GM19240 (cell line): ENCODE data around the gene ADAR.
"Not testable (repeated sequence)": the region's sequence is repeated elsewhere in the genome, so short reads cannot be mapped to it uniquely, and the experiment has no call there.

Experiments used
- DNase-seq: peaks from one replicate; pipeline ENCODE4 v3.0.0; 2011; ENCODE audit warnings: low spot score; ENCODE audit not compliant: insufficient read length

The ADAR gene, protein sequence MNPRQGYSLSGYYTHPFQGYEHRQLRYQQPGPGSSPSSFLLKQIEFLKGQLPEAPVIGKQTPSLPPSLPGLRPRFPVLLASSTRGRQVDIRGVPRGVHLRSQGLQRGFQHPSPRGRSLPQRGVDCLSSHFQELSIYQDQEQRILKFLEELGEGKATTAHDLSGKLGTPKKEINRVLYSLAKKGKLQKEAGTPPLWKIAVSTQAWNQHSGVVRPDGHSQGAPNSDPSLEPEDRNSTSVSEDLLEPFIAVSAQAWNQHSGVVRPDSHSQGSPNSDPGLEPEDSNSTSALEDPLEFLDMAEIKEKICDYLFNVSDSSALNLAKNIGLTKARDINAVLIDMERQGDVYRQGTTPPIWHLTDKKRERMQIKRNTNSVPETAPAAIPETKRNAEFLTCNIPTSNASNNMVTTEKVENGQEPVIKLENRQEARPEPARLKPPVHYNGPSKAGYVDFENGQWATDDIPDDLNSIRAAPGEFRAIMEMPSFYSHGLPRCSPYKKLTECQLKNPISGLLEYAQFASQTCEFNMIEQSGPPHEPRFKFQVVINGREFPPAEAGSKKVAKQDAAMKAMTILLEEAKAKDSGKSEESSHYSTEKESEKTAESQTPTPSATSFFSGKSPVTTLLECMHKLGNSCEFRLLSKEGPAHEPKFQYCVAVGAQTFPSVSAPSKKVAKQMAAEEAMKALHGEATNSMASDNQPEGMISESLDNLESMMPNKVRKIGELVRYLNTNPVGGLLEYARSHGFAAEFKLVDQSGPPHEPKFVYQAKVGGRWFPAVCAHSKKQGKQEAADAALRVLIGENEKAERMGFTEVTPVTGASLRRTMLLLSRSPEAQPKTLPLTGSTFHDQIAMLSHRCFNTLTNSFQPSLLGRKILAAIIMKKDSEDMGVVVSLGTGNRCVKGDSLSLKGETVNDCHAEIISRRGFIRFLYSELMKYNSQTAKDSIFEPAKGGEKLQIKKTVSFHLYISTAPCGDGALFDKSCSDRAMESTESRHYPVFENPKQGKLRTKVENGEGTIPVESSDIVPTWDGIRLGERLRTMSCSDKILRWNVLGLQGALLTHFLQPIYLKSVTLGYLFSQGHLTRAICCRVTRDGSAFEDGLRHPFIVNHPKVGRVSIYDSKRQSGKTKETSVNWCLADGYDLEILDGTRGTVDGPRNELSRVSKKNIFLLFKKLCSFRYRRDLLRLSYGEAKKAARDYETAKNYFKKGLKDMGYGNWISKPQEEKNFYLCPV

DNA sequence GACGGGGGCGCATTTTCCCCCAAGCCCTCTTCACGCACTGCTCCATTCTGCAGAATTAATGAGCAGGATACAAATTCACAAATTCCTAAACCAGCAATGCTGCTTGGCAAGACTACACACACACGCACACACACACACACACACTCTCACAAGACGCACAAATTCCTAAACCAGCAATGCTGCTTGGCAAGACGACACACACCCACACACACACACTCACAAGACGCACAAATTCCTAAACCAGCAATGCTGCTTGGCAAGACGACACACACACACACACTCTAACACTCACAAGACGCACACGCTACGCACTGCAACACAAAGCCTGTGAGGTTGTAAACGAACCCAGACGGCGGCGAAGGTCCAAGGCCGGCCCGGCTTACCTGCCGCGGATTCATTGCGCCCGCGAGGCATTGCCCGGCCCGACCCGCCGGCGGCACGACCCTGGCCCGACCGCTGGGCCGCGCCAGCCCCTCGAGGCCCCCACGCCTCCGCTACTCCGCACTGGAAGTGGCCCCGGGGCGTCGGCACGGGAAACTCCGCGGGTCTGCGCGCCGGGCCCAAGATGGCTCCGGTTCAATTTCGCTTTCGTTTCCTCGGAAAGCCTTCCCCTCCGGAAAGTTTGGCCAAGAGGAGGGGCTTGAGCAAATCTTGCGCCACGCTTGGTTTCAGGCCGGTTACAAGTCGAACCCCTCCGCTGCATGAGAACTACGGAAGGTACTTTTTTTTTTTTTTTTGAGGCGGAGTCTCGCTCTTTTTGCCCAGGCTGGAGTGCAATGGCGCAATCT lies at the start of gene ADAR:
TSS of gene ADAR (minus strand) at position 578 of the 788 bp plus-strand sequence. CDS start at position 398, 180 bp downstream.
- DNase-seq, result peak; percentile 67

DNA sequence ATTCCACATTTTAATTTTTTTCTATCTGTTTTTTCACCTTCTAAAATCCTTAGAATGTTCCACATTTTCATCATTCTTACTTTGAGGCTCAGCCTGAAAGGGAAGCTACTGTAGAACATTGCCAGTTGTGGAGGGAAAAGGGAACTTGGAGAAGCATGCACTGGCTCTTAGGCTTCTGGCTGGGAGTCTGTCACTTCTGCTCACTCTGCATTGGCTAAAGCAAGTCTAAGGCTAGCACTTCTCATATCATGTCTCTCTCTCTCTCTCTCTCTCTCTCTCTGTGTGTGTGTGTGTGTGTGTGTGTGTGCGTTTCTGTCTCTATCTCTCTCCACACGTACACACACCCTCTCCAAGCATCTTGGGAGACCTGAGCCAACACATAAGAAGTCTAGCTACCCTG lies 49.6 kb upstream of the ADAR start:
- DNase-seq, result no peak

DNA sequence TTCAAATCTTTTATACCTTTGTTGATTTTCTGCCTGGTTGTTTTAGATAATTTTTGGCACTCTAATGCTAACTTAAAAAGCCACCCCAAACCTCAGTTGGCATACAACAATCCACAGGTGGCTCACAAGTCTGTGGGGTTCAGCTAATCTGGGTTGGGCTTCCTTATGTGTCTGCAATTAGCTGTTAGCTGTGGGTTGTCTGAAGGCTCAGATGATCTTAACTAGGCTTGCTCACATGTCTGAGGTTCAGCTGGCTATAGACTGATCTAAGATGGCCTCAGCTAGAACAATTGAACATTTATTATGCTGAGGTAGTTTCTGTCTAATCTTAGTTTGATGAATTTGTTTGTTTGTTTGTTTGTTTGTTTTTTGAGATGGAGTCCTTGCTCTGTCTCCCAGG lies 44.9 kb upstream of the ADAR start:
- no peak for DNase-seq

DNA sequence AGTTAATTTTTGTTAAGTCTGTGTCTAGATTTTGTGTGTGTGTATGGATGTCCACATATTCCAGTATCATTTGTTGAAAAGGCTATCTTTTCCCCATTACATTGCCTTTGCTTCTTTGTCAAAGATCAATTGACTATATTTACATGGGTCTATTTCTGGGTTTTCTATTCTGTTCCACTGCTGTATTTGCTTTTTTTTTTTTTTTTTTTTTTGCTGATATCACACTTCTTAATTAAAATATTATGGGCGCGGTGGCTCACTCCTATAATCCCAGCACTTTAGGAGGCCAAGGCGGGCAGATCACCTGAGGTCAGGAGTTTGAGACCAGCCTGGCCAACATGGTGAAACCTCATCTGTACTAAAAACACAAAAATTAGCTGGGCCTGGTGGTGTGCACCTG lies 36.7 kb upstream of the ADAR start:
- DNase-seq, result not testable (repeated sequence)

DNA sequence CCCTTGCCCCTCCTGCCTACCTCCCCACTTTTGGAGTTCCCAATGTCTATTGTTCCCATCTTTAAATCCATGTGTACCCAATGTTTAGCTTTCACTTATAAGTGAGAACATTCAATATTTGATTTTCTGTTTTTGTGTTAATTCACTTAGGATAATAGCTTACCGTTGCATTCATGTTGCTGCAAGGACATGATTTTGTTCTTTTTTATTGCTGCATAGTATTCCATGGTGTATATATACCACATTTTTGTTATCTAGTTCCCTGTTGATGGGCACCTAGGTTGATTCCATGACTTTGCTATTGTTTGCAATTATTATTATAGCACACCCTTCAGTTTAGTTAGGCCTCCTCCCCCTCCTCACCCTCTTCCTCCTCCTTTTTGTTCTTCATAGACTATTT lies 33.5 kb upstream of the ADAR start:
- no peak for DNase-seq

DNA sequence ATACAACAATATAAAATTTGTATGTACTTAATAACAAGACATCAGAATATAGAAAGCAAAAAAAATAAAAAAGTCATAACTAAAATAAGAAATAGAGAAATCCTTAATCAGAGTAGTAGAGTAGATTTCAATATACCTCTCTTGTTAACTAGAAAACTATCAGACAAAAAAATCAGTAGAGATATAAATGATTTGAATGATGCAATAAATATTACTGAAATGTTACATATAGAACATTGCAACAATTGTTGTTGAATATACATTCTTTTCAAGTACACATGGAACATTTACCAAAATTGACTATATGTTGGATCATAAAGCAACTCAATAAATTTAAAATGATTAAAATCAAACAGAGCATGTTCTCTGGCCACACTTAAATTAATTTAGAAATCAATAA lies 31.9 kb upstream of the ADAR start:
- DNase-seq, result no peak

DNA sequence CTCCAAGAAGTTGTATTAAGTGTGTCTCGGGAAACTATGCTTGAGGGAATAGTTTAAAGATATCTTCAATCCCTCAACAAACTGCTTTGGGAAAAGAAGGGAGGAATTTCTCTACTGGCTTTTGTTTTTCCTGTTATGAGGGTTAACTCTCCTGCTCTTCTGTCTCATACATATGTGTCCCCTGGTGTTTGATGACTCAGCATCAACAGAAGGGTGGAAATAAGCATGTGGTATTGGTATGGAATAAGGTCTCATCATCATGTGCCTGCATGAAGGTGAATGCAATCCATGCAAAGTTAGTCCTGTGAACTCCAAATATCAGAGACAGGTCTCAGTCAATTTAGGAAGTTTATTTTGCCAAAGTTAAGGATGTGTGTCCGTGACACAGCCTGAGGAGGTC lies 27.2 kb upstream of the ADAR start:
- no peak for DNase-seq

DNA sequence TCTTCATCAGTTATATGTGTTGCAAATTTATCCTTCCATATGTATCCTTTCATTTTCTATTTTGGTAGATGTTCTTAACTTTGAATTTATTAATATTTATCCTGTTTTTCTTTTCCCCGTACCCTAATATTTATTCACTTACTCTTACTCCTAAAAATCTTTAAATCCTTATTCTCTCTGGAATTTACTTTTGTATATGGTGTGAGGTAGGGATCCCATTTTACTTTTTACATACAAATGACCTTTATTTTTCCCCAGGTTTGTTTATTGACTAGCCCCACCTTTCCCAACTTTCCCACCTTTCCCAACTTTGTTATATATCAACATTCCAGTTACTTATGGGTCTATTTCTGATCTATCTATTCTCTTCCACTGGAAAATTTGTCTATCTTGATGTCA lies 21.7 kb upstream of the ADAR start:
- DNase-seq, result no peak

DNA sequence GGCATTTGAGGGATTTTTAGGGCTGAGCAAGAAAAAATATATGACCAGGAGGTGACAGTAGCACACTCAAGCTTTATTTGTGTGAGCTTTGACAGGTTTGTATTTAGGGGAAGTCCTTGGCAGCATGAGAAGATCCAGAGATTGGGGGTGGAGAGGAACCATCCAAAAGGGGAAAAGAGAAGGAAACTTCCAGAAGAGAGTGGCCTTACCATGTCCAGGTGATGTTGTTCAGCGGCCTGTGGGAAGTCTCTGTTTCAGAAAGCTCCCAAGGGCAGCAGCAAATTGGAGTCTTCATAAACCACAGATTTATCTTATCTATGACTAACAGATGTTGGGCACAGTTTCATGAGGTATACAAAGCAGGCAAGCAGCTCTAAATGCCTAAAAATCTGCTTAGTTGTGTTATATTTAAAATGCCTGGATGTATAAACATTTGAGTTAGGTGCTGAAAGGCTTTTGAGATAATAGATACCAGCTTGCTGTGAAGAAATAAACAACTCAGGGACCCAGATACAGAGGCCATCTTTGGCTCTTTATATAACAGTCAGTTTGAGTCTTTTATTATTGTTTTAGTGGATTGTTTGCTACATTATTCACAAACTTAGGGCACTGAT lies 21.2 kb upstream of the ADAR start:
- no peak for DNase-seq

DNA sequence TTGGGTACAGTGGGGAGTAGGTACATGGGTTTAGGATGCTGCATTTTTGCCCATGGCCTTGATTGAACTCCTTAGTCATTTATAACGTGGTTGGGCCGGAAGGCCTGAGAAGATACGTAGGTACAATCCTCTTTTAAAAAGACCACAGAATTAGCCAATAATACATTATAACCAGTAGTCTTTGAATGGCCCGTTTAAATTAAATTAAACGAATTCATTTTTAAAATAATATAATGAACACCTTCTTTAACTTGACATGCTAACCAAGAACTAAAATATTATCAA lies 20.1 kb upstream of the ADAR start:
- no peak for DNase-seq

DNA sequence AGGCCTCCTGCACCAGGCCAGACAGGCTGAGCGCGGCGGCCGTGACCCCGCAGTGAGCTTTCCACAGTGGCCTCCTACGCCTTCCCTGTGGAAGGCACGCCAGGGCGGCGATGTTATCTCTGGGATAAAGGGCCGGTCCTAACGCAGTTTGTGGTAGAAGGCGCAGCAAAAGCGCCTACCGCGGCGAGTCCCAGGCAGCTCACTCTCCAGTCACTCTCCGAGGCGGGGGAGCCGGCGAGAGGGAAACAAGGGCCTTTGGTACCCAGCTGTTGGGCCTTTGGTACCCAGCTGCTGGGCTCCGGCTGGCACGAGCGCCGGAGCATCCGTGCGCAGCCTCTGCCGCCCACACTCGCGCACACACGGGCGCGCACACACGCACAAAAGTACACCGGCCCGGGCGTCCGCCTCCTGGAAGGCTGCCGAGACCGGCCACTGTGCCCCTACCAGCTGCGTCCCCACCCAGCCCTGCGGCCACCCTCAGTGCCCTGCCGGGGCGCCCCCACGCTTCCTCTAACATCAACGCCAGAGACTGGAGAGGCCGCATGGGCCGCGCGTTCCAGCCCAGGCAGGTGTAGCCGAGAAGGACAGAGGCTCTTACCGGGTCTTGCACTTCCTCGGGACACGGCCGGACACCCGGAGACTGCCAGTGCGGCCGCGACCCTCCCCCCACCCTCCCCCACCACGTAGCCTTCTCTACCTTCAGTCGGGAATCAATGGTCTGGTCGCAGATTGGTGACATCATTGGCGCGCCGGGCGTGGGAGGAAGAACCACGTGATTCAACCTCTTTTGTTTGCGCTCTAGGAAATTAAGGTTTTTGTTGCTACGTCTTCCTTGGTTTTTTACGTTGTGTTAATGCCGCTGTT lies 19.5 kb upstream of the ADAR start:
- DNase-seq, result peak; percentile 51

DNA sequence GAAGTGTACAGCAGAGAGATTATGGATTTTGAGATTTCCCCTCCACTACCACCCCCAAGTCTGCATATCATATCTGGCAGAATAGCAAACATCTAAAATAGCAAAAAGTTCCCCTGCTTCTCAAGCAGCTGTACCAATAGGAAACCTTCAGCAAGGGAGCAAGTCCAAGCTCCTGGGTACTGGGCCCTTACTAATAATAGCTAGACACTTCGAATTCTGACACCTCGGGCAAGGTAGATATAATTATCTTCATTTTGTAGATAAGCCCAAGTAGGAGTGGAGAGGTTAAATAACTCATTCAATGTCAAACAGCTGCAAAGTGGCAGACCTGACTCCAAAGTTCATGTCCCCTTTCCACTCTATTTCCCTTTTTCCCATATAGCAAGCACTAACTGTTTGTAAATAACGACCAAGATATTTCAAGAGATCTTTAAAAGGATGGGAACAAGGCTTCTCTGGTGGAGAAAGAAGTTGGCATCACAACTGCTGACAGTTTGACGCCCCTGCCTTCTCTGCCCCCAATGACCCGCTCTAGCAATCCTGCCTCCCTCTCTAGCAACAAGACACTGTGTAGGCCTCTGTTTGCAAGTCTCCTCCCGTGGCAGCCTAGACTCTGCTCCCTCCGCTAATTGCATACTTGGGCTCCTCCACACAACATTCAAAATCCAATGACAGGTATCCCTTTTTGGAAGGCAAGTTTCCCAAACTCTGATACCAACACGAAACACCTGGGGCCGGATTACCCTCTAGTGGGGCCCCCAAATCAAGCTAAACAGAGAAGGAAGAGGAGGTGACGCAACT lies 18.7 kb upstream of the ADAR start:
- no peak for DNase-seq

DNA sequence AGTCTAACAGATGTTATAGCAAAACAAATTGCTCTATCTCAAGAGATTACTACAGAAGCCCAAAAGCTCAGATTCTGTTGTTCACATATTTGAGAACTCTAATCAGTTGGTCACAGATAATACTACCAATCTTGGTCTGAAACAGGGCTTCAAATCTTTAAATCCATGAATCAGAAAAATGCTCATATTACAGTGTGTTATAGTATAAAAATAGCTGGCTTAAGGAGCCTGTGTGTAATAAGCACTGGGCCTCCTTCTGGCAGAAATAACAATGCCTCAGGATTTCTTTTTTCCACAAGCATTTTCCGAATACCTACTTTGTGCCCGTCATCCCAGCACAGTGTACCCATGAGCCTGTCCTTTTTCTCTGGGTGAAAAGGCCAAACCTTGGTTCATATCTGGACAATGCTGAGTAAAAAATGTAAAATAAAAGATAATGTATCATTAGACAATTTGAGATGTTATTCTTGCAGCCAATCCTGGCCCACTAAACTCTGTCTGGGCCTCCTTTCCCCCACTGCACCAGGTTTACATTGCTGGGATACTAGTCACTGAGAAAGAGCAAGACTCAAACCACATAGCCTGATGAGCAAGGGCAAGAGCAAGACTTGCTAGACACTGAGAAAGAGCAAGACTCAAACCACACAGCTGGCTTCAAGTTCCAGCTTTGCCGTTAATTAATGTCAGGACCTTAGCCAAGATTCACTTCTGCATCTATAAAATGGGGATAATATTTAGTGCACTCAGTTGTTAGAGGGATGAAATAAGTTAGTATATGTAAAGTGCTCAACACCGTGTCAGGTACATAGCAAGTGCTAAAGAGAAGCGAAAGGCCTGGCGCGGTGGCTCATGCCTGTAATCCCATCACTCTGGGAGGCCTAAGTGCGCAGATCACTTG lies 17.0 kb upstream of the ADAR start:
- DNase-seq, result no peak

DNA sequence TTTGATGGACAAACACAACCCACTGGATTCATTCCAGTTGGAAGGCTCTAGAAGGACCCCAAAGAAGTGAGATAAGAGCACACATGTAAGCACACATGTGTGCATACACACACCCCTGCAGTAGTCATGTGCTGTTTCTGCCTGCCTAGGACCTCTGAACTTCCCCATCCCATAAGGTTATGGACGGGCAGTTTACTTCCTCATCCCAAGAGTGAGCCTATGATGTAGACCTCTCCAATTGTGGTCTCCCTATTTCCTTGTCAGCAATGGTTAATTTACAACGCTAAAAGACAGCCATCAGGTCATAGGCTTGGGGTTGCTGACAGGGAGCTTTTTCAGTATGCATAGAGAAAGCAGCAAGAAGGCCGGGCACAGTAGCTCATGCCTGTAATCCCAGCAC lies 15.4 kb upstream of the ADAR start:
- no peak for DNase-seq

DNA sequence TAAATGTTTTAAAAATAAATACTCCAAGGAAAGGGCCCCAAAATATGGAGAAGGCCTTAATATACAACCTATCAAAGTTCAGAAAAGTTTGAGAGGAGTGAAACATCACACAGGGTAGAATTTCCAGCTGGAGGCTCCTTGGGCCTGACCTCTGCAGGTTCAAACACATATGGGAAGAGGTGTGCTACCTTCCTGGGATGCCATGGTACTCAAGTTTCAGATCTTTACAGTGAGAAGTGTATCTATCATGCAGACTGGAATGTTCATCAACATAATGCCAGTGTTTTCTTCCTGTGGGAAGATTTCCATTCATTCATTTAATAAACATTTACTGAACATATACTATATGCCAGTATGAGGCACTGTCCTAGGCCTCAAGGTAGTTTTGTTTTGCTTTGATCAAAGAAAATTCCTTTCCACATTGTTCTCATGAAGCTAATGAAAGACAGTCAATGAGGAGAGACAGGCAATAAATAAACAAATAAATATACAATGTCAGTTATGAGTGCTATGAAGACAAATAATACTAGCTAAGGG lies 14.6 kb upstream of the ADAR start:
- no peak for DNase-seq

DNA sequence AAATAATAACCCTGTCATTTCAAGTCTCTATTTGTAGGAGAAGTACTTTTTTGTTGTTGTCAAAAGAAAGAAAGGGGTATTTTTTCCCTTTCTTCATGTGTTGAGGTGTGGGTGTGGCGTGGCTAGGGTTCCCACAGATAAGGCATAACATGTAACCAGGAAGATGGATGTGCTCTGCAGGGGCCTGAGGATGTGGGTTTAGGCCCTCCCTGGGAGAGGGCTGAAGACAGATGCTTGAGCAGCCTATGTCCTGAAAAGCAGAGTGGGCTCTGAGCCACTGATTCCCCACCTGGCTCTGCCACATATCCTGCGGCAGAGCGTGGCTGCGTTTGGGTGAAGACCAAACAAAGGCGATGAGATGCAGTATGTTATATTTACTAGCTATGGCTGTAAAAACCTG lies 13.9 kb upstream of the ADAR start:
- no peak for DNase-seq

DNA sequence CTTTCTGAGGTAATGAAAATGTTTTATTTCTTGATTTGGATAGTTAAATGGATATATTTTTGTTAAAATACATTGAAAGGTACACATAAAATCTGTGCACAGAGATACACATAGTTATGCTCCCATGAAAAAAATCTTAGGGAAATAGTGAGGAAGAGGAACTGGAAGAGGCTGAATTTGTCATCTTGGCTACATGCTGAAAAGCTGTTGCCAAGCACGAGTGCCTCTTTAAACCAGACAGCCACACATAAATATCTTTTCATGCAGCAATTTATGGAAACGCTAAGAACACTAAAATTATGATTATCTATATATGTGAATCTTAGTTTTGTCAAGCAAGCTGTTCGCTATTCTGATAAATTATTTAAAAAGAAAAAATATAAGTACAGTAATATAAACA lies 12.8 kb upstream of the ADAR start:
- DNase-seq, result no peak
